SKM-1 (cell line): ENCODE data around the gene ABCB8.
A peak's percentile ranks its signal among the peaks of the same experiment; 100 is the strongest.

ENCODE experiments used
- DNase-seq: peaks from one replicate; lab custom pipeline; 2025; ENCODE audit not compliant: unreplicated experiment; lab: John Stamatoyannopoulos, UW

ABCB8 gene

DNA sequence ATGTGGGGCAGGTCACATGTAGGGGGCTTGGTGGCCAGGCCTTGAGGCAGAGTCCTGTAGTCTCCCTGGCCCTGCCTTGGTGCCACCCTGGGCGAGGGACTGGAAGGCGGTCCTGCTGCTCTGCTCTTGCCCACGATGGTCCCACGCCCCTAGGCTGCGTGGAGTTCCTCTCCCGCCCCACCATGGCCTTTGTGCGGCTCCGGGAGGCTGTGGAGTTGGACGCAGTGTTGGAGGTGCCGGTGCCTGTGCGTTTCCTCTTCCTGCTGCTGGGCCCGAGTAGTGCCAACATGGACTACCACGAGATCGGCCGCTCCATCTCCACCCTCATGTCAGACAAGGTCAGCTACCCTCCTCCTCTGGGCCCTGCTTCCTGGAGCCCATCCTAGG, 42.3 kb downstream of the ABCB8 start:
- DNase-seq = no peak

DNA sequence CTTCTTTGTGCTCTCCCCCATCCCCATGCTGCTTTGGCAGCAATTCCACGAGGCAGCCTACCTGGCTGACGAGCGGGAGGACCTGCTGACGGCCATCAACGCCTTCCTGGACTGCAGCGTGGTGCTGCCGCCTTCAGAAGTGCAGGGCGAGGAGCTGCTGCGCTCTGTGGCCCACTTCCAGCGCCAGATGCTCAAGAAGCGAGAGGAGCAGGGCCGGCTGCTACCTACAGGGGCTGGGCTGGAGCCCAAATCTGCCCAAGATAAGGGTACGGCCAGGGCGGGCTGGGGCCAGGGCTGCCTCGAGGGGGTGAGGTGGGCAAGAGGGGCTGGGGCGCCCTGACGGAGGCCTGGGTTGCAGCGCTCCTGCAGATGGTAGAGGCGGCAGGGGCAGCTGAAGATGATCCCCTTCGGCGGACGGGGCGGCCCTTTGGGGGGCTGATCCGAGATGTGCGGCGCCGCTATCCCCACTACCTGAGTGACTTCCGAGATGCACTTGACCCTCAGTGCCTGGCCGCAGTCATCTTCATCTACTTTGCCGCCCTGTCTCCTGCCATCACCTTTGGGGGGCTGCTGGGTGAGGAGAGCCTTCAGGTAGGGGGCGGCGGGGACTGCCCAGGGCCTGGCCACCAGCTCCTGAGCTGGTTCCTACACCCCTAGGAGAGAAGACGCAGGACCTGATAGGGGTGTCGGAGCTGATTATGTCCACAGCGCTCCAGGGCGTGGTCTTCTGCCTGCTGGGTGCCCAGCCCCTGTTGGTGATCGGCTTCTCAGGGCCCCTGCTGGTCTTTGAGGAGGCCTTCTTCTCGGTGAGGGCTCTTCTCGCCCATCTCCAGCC, 43.0 kb downstream of the ABCB8 start:
- no peak for DNase-seq

DNA sequence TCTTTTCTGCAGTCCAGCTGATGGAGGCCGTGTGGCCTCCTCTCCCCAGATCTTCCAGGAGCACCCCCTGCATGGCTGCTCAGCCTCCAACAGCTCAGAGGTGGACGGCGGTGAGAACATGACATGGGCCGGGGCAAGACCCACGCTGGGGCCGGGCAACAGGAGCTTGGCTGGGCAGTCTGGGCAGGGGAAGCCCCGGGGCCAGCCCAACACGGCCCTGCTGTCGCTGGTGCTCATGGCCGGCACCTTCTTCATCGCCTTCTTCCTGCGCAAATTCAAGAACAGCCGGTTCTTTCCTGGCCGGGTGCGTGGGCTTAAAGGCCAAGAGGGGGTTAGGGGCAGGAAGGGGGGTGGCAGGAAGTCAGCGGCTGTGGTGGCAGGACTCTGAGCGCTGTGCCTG, 45.7 kb downstream of the ABCB8 start:
- DNase-seq = no peak

- DNase-seq = no peak
Observed at GRCh38 chr7:151074817-151075661, 46.8 kb downstream of the ABCB8 start.

- no peak for DNase-seq
Observed at GRCh38 chr7:151075662-151075971, 47.4 kb downstream of the ABCB8 start.

DNA sequence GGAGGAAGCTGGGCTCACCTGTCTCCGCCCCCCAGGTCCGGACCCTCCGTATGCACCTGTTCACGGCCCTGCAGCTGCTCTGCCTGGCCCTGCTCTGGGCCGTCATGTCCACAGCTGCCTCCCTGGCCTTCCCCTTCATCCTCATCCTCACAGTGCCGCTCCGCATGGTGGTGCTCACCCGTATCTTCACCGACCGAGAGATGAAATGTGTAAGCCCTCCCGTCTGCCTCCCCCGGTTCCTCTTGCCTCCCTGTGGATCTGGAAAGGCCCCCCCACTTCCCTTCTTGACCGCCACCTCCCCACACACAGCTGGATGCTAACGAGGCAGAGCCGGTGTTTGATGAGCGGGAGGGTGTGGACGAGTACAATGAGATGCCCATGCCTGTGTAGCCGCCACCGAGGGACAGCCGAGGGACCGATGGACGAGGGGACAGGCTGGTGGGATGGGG, 47.8 kb downstream of the ABCB8 start:
- DNase-seq = no peak

DNA sequence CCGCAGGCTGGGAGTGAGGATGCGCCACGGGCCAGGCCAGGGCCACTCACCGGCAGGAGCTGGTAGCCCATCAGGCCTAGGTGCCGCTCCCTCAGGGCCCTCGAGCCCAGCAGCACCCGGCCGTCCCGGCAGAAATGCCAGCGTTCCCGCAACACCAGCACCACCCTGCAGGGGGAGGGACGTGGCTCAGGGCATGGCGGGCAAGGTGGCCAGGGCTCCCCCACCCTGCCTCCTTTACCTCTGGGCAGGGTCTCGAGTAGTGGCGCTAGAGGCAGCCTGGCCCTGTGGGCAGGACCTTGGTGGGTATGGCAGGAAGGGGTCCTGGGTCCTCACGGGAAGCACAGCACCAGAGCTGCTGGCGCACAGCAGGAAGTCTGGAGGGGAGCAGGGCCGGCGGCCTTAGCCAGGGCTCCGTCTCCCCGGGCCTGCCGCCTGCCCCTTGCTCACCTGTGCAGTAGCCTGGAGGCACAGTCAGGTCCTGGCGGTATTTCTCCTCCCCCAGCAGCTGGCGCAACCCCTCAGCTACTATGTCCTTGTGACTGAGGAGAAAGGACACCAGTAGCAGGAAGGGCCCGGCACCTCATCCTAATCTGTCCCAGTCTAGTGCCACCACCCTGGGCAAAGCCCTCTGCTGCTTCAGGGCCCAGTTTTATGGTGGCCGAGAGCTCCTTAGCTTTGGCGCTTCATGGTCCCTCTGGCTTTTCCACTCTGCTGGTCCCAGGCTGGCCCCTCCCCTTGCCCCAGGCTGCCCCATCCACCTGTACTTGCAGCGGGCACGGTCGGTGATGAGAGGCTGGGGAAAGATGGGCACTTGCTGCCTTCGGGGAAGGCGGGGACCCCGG, 48.8 kb downstream of the ABCB8 start:
- DNase-seq = no peak

GRCh38 chr7:151077705-151078232, 49.5 kb downstream of the ABCB8 start:
- DNase-seq = no peak

DNA sequence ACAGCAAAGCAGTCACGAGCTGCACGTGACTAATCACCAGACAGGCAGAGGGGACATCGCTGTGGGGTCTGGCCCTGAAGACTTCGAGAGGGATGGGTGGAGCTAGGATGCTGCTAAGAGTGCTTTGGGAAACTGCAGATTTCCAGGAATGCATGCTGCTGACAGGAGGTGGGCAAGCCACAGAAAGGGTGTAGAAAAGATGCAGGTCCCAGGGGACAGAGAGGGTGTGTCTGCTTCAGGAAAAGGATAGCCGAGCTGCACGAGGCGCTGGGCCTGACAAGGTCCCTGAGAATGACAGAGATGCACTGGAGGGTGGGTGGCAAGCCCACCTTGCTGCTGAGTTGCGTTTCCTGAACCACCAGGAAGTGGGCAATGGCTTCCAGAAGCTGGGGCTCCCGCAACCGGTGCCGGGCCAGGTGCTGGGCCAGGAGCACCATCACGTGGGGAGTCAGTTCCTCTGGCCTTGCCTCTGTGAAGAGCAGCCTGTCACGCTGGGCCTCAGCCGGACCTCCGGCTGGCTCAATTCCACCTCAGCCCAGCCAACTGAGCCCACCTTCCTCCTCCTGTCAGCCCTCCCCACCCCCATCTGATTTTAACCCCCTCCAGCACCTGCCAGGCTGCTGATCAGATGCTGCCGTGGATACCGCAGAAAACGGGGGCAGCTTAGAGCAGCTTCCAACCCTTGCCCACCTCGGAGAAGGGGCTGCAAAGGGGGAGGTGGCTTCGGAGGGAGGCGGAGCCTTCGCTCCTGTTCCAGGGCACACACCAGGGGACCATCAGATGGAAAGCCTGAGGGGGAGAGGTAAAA, 50.2 kb downstream of the ABCB8 start:
- DNase-seq = no peak

DNA sequence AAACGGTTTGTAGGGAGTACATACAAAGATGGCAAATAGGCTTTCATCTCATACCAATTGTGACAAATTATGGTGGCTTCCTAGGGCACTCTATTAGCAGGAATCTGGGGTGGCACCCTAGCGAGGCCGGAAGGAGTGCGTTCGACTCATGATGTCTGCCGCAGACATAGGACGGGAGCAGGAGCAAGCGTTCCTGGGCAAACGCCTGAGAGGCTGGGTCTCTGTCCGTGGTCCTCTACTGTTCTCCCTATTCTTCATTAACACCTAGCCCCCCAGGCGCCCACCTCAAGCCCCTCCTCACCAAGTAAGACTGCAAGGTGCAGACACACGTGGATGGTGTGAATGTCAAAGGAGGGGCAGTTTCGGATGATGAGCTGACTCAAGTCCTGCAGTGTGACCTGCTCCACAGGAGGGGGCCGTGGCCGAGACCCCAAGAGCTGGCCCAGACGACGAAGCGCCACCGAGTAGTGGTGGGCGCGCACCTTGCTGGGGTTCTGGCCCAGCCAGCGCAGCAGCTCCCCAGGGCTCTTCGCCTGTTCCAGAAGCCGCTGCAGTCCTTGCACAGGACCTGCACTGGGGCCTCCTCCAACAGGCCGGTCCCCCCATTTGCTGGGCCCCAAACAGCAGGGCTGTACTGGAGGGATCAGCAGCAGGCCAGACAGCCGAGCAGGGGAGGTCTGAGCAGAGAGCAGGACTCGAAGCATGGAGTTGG, 51.1 kb downstream of the ABCB8 start:
- no peak for DNase-seq

DNA sequence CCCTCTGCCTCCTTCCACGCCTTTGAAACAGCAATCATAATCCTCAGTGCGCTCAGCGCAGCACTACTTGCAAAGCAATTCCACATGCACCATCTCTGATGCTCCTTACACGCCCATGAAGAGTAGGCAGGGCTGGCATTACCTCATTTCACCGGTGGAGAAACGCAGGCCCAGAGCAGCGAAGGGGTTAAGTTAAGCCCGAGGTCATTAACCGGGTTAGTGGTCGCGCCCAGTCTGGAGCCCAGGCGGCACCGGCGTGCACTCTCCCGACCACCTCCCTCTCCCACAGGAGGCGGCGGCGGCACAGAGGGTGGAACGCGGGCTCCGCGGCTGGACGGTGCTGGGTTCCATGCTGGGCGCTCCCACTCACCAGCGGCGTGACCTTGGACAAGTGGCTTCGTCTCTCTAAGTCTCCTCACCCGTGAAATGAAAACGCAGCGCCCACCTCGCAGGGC, 51.8 kb downstream of the ABCB8 start:
- no peak for DNase-seq

GRCh38 chr7:151080522-151081169, 52.4 kb downstream of the ABCB8 start, which contains the start of gene FASTK:
Gene FASTK (minus strand): TSS chr7:151080809. CDS start chr7:151080766, 43 bp downstream.
- peak; percentile 35 for DNase-seq

- no peak for DNase-seq
Observed at GRCh38 chr7:151081170-151082101, 53.2 kb downstream of the ABCB8 start.

GRCh38 chr7:151082141-151083070, 54.2 kb downstream of the ABCB8 start:
- no peak for DNase-seq

- no peak for DNase-seq
Observed at GRCh38 chr7:151083071-151083823, 55.0 kb downstream of the ABCB8 start, which contains the start of gene TMUB1. Gene TMUB1 (minus strand): TSS chr7:151083493. CDS start chr7:151082563, 930 bp downstream.

- DNase-seq = no peak
Observed at GRCh38 chr7:151083824-151084160, 55.5 kb downstream of the ABCB8 start.
